Measurements from ENCODE around the gene KRTAP20-1.

- TF ChIP-seq POLR2A (IDR thresholded peaks at IDR 0.05; ENCODE audit: low read length) (no peak), CTCF (IDR thresholded peaks at IDR 0.05) (no peak), JUNB (IDR thresholded peaks at IDR 0.05) (no peak), TP53 (CRISPR knock-in tag; IDR thresholded peaks at IDR 0.05) (no peak), REST (IDR thresholded peaks at IDR 0.05) (no peak), PBX3 (IDR thresholded peaks at IDR 0.05) (no peak)
These were observed 7.1 kb downstream of the KRTAP20-1 start for GRCh38 chr21:30623362-30623761.

All from A549 (cell line).